CD4-positive, CD25-positive, alpha-beta regulatory T cell (primary cell): Measurements from ENCODE around the gene FBXL22. TPM values are rescaled to one million over a fixed set of nuclear protein-coding genes. Genes with fewer than 3 reads are reported as not detected.
A peak's percentile ranks its signal among the peaks of the same experiment; 100 is the strongest.
"Not testable (repeated sequence)": the region's sequence is repeated elsewhere in the genome, so short reads cannot be mapped to it uniquely, and the experiment has no call there.

Source experiments
- ATAC-seq, 2 donors: fragments of 150-1000 bp; cut with Tn5 transposase; one replicate each; pipeline ENCODE4 v1.10.0; 2021; ENCODE audit warnings: low read depth in 2 of 2, moderate number of reproducible peaks in 2 of 2, moderate library complexity in 1 of 2
- DNase-seq, 3 donors: peaks; one replicate each; pipeline versions ENCODE4 v3.0.0 to v3.0.0-alpha.2; 2012 to 2022; ENCODE audit warnings: mixed read lengths in 1 of 3
- H3K27ac ChIP-seq: one replicate; pipeline ENCODE4 v1.7.0; 2013; ENCODE audit warnings: mild to moderate bottlenecking, low read length; ENCODE audit not compliant: insufficient read depth, poor library complexity, severe bottlenecking
- H3K27me3 ChIP-seq: one replicate; pipeline ENCODE4 v1.7.0; 2013; ENCODE audit warnings: low read length; ENCODE audit not compliant: control insufficient read depth, insufficient read depth
- H3K36me3 ChIP-seq: one replicate; pipeline ENCODE4 v1.7.0; 2013; ENCODE audit warnings: mild to moderate bottlenecking, low read length, moderate library complexity; ENCODE audit not compliant: control insufficient read depth, insufficient read depth
- H3K4me1 ChIP-seq: 2 replicates; pipeline ENCODE4 v1.7.0; 2013; ENCODE audit warnings: mild to moderate bottlenecking, low read length; ENCODE audit not compliant: insufficient read depth, control insufficient read depth, poor library complexity, severe bottlenecking
- H3K4me3 ChIP-seq: one replicate; pipeline ENCODE4 v1.7.0; 2013; ENCODE audit warnings: low read depth, mild to moderate bottlenecking, low read length, moderate library complexity
- H3K9me3 ChIP-seq, 2 experiments: 1 replicate in 1 of 2; 2 replicates in 1 of 2; pipeline ENCODE4 v1.7.0; 2013; ENCODE audit warnings: low read length in 2 of 2, mild to moderate bottlenecking in 1 of 2, moderate library complexity in 1 of 2; ENCODE audit not compliant: control insufficient read depth in 2 of 2
- H3K27ac Mint-ChIP-seq, 3 donors: one replicate each; pipeline ENCODE4 v1.8.0; 2020 to 2022; ENCODE audit warnings: mild to moderate bottlenecking in 3 of 3, mixed read lengths in 3 of 3, moderate library complexity in 2 of 3
- H3K27me3 Mint-ChIP-seq: one replicate; pipeline ENCODE4 v1.8.0; 2022; ENCODE audit warnings: mild to moderate bottlenecking, mixed read lengths
- H3K36me3 Mint-ChIP-seq: one replicate; pipeline ENCODE4 v1.8.0; 2020; ENCODE audit warnings: mixed read lengths
- H3K4me1 Mint-ChIP-seq, 4 donors: one replicate each; pipeline ENCODE4 v1.8.0; 2020 to 2022; ENCODE audit warnings: mixed read lengths in 4 of 4, mild to moderate bottlenecking in 1 of 4
- H3K4me3 Mint-ChIP-seq, 4 donors: one replicate each; pipeline ENCODE4 v1.8.0; 2020 to 2022; ENCODE audit warnings: mild to moderate bottlenecking in 4 of 4, mixed read lengths in 4 of 4, moderate library complexity in 3 of 4
- H3K9me3 Mint-ChIP-seq, 7 donors: one replicate each; pipeline ENCODE4 v1.8.0; 2020 to 2022; ENCODE audit warnings: mixed read lengths in 7 of 7, mild to moderate bottlenecking in 3 of 7, moderate library complexity in 2 of 7
- polyA plus RNA-seq, 4 donors: library from polyadenylated mRNA; unstranded; fragments of 300-500 nt; fragmentation: Illumina TruSeq; gene quantifications; one replicate each; pipeline ENCODE4 v1.2.3, GENCODE V29; 2021
- total RNA-seq: library from RNA; stranded (reverse); gene quantifications from one replicate; pipeline ENCODE4 v1.2.3, GENCODE V29; 2022

The FBXL22 gene
- total and polyA plus RNA-seq, 5 donors from 2014 or later, result 0.45 to 2.1 (median 1.3) TPM

GRCh38 chr15:63617147-63617546 lies 20.0 kb downstream of the FBXL22 start:
- H3K36me3 ChIP-seq, result peaks cover 45% of the 10 kb centered on the region
- peaks cover 54% of the 10 kb centered on the region for H3K36me3 Mint-ChIP-seq
- H3K4me1 ChIP-seq, H3K9me3 Mint-ChIP-seq, H3K27me3 ChIP-seq, ATAC-seq, H3K27ac ChIP-seq, H3K4me1 Mint-ChIP-seq, H3K4me3 Mint-ChIP-seq, H3K27ac Mint-ChIP-seq, H3K4me3 ChIP-seq, DNase-seq, H3K9me3 ChIP-seq, H3K27me3 Mint-ChIP-seq: not testable (repeated sequence)

DNA sequence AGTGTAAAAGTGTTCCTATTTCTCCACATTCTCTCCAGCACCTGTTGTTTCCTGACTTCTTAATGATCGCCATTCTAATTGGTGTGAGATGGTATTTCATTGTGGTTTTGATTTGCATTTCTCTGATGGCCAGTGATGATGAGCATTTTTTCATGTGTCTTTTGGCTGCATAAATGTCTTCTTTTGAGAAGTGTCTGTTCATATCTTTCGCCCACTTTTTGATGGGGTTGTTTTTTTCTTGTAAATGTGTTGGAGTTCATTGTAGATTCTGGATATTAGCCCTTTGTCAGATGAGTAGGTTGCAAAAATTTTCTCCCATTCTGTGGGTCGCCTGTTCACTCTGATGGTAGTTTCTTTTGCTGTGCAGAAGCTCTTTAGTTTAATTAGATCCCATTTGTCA lies 20.4 kb downstream of the FBXL22 start:
- not testable (repeated sequence) for H3K27ac ChIP-seq, H3K27me3 ChIP-seq, H3K4me3 Mint-ChIP-seq, ATAC-seq, H3K9me3 Mint-ChIP-seq, H3K4me3 ChIP-seq, H3K27me3 Mint-ChIP-seq, H3K4me1 ChIP-seq, H3K4me1 Mint-ChIP-seq, H3K27ac Mint-ChIP-seq, DNase-seq, H3K9me3 ChIP-seq
- peaks cover 45% of the 10 kb centered on the region for H3K36me3 ChIP-seq
- peaks cover 49% of the 10 kb centered on the region for H3K36me3 Mint-ChIP-seq

DNA sequence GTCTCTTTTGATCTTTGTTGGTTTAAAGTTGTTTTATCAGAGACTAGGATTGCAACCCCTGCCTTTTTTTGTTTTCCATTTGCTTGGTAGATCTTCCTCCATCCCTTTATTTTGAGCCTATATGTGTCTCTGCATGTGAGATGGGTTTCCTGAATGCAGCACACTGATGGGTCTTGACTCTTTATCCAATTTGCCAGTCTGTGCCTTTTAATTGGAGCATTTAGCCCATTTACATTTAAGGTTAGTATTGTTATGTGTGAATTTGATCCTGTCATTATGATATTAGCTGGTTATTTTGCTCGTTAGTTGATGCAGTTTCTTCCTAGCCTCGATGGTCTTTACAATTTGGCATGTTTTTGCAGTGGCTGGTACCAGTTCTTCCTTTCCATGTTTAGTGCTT lies 23.6 kb downstream of the FBXL22 start:
- not testable (repeated sequence) for H3K4me1 Mint-ChIP-seq, ATAC-seq, H3K9me3 ChIP-seq, H3K4me3 ChIP-seq, H3K4me1 ChIP-seq, H3K27ac Mint-ChIP-seq, H3K27me3 Mint-ChIP-seq, DNase-seq, H3K27ac ChIP-seq, H3K4me3 Mint-ChIP-seq, H3K9me3 Mint-ChIP-seq, H3K27me3 ChIP-seq
- peaks cover 47% of the 10 kb centered on the region for H3K36me3 ChIP-seq
- peaks cover 54% of the 10 kb centered on the region for H3K36me3 Mint-ChIP-seq

GRCh38 chr15:63623232-63623969 lies 26.2 kb downstream of the FBXL22 start:
- no peaks in the 10 kb centered on the region for H3K27me3 Mint-ChIP-seq
- peaks cover 0 to 3% (median 0%) of the 10 kb centered on the region in 4 donors for H3K4me1 Mint-ChIP-seq
- Histone ChIP-seq H3K27me3 (no peaks in the 10 kb centered on the region), H3K4me1 (no peaks in the 10 kb centered on the region), H3K27ac (no peak overlapping the region), H3K4me3 (no peak overlapping the region), H3K36me3 (peaks cover 63% of the 10 kb centered on the region), H3K9me3 (no peaks in the 10 kb centered on the region)
- peaks cover 56% of the 10 kb centered on the region for H3K36me3 Mint-ChIP-seq
- H3K27ac Mint-ChIP-seq, result no peak overlapping the region
- no peak overlapping the region for H3K4me3 Mint-ChIP-seq
- DNase-seq, result no peak
- ATAC-seq, result no peak
- peaks cover 0 to 2% (median 0%) of the 10 kb centered on the region in 7 donors for H3K9me3 Mint-ChIP-seq

DNA sequence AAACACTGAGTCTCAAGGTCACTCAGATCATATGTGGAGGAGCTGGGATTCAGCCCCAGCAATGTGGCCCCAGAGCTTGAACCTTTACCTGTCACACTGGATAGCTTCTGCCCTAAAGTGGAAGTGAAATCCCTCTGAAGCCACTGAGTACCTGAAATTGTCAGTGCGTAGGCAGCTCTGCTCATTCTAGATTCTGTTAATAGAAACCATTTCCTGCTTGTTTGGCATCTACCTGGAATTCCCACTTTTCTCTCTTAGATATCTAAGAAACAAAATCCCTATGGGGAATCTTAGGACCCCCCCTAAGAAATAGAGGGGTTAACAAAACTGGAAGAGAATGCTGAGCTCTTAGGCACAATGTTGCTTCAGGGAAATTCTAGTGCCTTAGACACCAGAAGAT lies 29.8 kb downstream of the FBXL22 start:
- Histone ChIP-seq H3K4me1 (no peaks in the 10 kb centered on the region), H3K4me3 (no peak overlapping the region), H3K27me3 (no peaks in the 10 kb centered on the region), H3K9me3 (no peaks in the 10 kb centered on the region), H3K27ac (no peak overlapping the region), H3K36me3 (peaks cover 94% of the 10 kb centered on the region)
- DNase-seq (no peak), ATAC-seq (no peak)
- Mint-ChIP-seq H3K4me3 (no peak overlapping the region), H3K36me3 (peaks cover 69% of the 10 kb centered on the region), H3K27ac (peak overlapping the region in 2 of 3 donors; percentile 23 to 62), H3K27me3 (no peaks in the 10 kb centered on the region), H3K4me1 (peaks cover 0 to 7% (median 0%) of the 10 kb centered on the region in 4 donors), H3K9me3 (peaks cover 0 to 2% (median 0%) of the 10 kb centered on the region in 7 donors)

DNA sequence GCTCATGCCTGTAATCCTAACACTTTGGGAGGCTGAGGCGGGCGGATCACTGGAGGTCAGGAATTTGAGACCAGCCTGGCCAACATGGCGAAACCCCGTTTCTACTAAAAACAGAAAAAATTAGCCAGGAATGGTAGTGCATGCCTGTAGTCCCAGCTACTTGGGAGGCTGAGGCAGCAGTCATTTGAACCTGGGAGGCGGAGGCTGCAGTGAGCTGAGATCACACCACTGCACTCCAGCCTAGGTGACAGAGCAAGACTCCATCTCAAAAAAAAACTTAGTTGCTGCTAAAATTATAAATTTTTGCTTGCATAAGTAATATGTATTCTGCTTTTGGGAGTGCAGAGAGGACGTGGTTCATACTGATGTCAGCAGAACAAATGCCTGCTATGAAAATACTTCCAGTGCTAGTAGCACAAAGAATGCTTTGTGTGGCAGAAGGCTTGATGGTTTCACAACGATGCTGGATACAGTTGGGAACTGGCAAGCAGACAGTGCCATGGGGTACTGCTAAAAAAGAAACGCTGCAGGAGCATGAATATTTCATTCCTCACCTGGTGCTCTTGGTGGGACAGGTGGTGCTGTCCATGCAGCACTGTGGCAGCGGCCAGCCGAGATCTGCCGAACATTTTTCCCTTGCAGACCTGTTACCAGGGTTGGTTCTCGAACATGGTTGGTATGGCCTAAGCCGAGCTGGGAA lies 31.1 kb downstream of the FBXL22 start:
- Mint-ChIP-seq H3K27me3 (no peaks in the 10 kb centered on the region), H3K4me1 (peaks cover 0 to 7% (median 0%) of the 10 kb centered on the region in 4 donors), H3K36me3 (peaks cover 74% of the 10 kb centered on the region), H3K4me3 (no peak overlapping the region), H3K9me3 (peaks cover 0 to 2% (median 0%) of the 10 kb centered on the region in 7 donors), H3K27ac (no peak overlapping the region)
- no peaks in the 10 kb centered on the region for H3K27me3 ChIP-seq
- DNase-seq, result no peak
- no peak overlapping the region for H3K4me3 ChIP-seq
- no peaks in the 10 kb centered on the region for H3K9me3 ChIP-seq
- H3K27ac ChIP-seq, result no peak overlapping the region
- ATAC-seq, result no peak
- H3K36me3 ChIP-seq, result peaks cover 94% of the 10 kb centered on the region
- no peaks in the 10 kb centered on the region for H3K4me1 ChIP-seq

DNA sequence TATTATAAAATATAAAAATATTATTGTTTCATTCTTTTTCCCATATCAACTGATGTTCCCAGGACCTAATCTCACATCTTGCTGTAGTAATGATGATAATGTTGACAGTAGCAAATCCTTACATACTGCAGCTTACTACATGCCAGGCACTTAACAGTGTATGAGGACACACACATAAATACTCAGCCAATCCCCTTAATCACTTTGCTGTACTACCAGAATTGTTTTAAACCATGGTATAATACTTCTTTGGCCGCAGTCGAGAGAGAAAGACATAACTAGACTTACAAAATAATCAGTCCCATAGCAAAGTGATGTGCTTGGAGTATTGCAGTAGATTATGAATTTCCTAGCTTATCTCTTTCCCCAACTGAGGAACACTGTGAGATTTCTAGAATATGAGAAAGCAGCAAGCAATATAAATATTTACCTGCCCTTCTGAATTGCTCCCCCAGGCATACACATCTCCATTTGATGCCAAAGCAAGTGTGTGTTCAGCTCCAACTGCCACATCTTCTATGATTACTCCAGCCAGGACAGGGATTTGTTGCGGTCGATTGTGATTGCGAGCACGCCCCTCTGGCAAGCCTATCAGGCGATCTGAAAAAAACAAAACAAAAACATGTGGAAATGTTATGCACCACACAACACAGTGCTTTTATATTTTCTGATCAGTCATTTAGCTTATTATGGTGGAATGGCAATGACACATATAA lies 33.0 kb downstream of the FBXL22 start:
- Mint-ChIP-seq H3K4me1 (peaks cover 0 to 4% (median under 1%) of the 10 kb centered on the region in 4 donors), H3K9me3 (peaks cover 0 to 2% (median 0%) of the 10 kb centered on the region in 7 donors), H3K27me3 (no peaks in the 10 kb centered on the region), H3K4me3 (no peak overlapping the region), H3K36me3 (peaks cover 70% of the 10 kb centered on the region), H3K27ac (peak overlapping the region in 1 of 3 donors; percentile 3)
- H3K27ac ChIP-seq, result no peak overlapping the region
- H3K36me3 ChIP-seq, result peaks cover 93% of the 10 kb centered on the region
- H3K9me3 ChIP-seq, result no peaks in the 10 kb centered on the region
- H3K27me3 ChIP-seq, result no peaks in the 10 kb centered on the region
- H3K4me1 ChIP-seq, result no peaks in the 10 kb centered on the region
- DNase-seq, result no peak
- ATAC-seq, result no peak
- no peak overlapping the region for H3K4me3 ChIP-seq
